NCI-H2196 treated with DMSO at 0.1 percent for 48 hours (cell line): ENCODE data around the gene GCSAML.
"Not testable (repeated sequence)": the region's sequence is repeated elsewhere in the genome, so short reads cannot be mapped to it uniquely, and the experiment has no call there.

Experiments used
- DNase-seq: peaks from one replicate; lab custom pipeline; 2025; ENCODE audit not compliant: unreplicated experiment; lab: John Stamatoyannopoulos, UW

Gene GCSAML

DNA sequence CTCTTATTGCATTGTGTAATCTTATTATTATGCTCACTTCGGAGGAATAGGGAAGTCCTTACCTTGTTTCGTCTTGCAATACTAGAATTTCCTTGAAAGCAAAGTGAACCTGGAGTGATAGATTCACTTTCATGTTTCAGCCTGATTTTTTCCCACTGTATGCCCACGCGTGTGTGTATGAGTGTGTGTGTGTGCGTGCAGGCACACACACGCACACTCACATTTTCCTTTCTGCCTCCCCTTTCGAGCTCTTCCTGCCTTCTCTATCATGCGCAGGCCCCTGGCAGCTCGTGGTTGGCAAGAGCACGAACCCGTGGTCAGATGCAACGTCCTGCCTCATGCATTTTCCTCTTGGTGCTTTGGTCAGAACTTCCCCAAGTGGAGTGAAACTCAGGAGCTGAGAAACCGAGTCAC lies at the start of gene GCSAML:
TSS of gene GCSAML (plus strand) at position 366 of the 414 bp plus-strand sequence. CDS start 58 bp downstream, outside the sequence.
- DNase-seq: no peak

DNA sequence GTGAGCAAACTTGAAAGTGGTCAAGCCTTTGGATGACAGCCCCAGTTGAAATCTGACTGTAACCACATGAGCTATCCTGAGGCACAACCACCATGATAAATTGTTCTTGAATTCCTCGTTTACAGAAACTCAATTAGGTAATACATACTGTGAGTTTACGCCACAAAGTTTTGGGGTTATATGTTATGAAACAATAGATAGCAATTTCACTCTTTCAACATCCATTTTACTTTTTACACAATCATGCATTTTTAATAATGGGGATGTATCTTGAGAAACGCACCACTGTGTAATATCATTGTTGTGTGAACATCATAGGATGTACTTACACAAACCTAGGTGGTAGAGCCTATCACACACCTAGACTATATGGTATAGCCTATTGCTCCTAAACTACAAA lies 48.1 kb upstream of the GCSAML start:
- DNase-seq: no peak

DNA sequence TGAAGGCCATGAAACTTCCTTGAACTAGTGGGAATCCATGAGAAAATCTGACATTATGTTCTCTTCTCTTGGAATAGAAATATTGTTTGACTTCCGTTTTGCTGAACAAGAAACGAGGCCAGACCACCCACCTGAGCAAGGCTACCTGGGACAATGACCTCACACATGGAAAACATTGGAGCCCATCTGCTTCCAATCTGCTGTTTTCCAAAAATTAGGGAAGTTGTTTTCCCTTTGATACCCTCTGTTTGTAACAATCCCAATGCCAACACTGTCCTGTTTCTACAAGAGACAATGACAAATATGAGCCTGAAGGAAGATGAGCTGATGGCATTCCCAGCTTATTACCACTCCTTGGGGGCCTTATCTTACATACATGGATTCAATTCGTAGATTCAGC lies 42.1 kb upstream of the GCSAML start:
- DNase-seq: no peak

DNA sequence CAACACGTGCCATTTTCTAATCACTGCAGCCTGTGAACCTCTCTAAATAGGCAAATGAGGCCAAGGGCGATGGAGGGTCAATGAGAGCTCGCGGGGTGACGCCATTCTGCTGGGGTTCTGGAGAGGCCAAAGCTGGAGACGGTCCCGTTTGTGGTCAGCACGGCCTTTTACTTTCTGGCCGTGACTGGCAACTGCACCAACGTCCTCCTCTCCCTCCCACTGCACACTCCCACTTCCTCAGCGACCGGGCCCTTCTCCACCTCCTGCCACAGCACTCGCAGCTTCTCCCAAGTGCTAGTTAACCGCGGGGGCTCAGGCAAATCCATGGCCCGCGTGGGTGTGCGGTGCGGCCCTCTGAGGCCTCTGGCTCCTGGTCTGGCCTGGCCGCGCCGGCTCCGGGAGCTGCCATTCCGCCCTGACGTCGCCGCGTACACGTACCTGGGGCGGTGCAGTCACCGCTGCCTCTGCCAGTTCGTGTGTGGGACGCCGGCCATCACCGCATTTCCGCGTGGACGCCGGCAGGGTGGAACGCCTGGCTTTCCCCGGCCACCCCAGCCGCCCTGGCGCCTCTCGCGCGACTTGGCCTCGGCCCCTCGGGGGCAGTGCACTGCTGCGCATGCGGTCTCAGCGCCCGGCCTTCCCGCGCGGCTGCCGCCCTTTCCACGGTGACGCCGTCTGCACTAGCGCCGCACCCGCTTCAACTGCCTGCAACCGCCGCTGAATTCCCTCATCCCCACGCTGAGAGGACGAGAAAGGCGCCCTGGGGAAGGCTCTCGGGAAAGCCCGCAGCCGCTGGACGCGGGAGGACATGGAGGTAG lies 30.9 kb upstream of the GCSAML start:
- DNase-seq: no peak

DNA sequence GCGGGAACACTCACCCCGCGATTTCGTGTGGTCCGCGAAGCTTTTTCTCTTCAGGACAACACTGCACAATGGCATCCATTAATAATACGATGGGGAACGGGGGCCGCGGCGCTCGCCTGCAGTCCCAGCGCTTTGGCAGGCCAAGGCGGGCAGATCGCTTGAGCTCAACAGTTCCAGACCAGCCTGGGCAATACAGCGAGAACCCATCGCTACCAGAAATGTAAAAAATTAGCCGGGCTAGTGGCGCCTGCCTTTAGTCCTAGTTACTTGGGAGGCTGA lies 30.4 kb upstream of the GCSAML start:
- DNase-seq: no peak

DNA sequence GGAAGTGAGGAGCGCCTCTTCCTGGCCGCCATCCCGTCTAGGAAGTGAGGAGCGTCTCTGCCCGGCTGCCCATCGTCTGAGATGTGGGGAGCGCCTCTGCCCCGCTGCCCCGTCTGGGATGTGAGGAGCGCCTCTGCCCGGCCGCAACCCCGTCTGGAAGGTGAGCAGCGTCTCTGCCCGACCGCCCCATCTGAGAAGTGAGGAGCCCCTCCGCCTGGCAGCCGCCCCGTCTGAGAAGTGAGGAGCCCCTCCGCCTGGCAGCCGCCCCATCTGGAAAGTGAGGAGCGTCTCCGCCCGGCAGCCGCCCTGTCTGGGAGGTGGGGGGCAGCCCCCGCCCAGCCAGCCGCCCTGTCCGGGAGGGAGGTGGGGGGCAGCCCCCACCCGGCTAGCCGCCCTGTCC lies 27.0 kb upstream of the GCSAML start:
- DNase-seq: not testable (repeated sequence)

DNA sequence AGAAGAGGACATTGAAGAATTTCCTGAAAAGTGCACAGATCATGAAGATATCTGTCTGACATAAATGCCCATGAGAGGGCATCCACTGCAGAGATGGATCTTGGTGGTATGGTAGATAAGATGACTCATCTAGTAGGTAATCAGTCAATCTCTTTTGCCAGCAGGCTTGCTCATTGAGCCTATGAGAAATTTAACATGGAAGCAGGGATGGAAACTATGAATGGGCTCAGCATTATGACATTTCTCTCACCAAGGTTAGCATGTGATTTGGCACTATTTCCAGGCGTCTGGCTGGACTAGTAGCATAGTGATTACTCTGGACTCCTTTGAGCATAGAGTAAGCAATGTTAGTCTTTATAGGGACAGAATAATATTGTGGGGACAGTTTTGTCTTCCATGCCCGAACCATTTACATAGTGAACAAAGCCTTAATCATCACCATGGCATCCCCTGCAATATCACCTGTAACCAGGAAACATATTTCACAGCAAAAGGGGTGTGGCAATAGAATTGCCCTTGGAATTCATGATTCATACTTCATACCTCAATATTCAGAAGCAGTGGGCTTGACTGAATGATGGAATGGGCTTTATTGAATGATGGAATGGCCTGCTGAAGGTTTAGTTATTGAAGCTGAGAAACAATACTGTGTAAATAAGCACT lies 20.0 kb upstream of the GCSAML start:
- no peak for DNase-seq

DNA sequence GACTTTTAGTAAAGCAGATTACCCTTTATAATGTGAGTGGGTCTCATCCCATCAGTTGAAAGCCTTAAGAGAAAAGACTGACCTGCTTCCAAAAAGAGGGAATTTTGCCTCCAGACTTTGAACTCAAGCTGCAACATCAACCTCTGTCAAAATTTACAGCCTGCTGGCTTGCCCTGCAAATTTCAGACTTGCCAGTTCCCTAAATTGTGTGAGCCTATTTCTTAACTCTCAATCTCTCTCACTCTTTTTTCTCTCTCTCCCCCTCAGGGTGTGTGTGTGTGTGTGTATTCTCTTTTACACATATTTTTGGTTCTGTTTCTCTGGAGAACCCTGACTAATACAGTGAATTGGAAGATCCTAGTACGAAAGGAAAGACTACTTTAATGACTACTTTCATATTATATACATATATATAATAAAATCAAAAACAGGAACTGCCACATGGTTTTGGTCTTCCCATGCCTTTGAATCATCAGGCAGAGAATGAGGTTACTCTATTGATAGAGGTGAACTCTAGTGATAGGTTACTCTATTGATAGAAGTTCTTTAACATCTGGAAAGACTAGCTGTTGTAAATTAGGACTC lies 19.1 kb upstream of the GCSAML start:
- DNase-seq: no peak

DNA sequence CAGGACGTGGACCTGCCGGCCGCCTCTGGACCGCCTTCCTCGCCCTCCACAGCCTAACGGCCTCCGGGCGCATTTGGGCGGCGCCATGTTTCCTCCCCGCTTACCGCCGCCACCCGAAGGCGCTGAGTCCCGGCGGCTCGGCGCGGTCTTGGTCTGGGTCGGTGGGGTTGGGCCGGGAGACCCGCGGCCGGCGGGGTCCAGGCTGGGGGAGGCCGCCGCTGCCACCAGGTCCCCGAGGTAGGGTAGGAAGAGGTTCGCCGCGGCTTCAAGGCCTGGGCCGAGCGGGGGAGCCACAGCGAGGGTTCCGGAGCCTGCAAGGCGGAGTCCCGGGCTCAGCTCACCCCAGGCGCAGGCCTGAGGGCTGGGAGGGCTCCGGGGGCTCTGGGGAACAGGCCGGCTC lies 18.1 kb upstream of the GCSAML start:
- DNase-seq: no peak

DNA sequence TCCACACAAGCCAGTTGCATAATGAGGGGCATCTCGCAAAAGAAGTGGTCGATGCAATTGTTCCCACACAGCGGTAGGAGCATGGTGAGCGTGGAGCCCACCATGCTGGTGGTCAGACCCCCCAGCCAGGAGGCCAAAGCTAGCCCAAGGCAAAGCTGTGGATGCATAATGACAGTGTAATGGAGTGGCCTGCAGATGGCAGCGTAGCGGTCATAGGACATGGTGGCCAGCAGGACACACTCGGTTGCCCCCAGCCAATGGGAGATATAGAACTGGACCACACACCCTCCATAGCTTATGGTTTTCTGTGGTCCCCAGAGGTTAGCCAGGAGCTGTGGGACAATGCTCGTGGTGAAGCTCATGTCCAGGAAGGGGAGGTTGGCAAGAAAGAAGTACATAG lies 17.0 kb upstream of the GCSAML start:
- no peak for DNase-seq

DNA sequence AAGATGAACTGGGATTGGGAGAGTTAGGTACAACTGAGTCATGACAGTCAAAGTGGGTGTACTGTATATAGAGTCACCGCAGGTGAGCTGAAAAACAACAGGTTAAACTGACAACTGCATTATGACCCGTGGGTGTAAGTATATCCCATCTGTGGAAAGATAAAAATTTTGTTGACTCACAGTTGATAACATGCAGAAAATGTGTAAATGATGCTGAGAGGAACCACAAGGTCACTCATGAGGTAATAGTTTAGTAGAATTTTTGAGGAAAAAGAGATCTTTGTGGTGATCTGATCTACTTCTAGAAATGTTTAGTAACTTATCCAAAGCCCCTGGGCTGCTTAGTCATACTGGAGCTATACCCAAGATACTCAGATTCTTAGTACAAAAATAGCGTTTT lies 13.5 kb upstream of the GCSAML start:
- no peak for DNase-seq

DNA sequence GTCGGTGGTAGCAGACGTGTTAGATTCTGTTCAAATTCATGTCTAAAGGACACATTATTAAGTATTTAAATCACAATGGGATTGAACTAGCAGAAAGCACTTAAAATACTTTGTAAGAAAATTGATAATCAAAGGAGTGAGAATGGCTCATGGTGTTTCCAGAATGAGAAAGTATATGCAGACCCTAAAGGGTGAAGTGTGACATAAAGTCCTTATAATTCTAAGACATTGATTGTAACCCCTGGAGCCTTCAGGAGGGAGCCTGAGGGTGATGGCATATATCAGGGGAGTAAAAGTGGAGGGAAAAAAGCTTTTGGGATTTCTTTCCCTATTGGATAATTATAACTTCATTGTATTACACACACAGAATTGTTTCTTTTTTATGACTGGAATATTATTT lies 12.6 kb upstream of the GCSAML start, which contains the start of gene OR2C3:
TSS of gene OR2C3 (minus strand) at position 101 of the 400 bp plus-strand sequence. CDS start 3,929 bp downstream, outside the sequence.
- DNase-seq: no peak

DNA sequence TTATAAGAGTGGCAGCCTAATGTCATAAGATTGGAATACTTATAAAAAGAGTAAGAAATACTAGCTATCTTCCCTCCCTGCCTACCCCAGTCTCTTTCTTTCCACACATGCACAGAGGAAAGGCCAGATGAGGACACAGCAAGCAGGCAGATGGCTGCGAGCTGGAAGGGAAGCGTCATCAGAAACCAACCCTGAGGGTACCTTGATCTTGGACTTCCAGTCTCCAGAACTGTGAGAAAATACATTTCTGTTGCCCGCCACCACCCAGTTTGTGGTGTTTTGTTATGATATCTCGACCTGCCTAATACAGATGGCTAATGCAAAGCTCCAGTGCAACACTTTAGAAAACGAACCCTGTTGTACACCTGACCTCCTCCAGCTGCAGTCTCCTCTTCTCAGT lies 10.4 kb upstream of the GCSAML start:
- no peak for DNase-seq

DNA sequence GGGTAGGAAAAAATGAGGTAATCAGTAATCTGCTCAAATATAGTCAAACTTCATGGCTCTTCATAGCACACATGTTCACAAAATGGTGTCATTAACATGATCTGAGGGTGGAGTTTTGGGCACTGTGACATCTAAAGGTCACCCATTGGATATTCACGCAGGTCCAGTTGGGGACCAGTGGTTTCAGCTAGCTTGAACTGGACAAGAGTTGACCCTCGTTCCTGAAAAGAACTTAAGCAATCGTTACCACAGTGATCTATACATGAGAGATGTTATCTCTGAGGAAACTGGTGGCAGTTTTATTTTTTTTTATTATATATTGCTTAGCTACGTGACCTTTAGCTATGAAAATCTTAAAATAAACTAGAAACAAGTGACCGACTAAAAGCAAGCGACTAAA lies 9.7 kb upstream of the GCSAML start:
- no peak for DNase-seq

DNA sequence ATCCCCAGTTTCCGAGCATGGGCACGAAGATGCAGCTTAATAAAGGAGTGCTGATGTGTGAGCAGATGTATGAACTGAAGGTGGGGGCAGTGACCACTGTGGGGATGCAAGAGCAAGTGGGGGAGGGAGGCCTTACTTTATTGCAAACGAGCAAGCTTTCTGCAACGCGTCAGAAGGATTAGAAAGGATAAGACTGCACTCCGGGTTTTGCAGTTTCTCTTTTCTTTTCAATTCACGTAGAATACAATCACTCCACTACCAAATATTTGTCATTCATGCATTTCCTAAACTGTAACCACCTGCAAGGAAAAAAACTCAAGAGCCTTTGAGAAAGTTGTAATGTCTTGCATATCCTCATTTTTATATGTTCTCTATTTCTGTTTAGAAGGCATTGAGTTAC lies 8.4 kb upstream of the GCSAML start:
- DNase-seq: no peak

DNA sequence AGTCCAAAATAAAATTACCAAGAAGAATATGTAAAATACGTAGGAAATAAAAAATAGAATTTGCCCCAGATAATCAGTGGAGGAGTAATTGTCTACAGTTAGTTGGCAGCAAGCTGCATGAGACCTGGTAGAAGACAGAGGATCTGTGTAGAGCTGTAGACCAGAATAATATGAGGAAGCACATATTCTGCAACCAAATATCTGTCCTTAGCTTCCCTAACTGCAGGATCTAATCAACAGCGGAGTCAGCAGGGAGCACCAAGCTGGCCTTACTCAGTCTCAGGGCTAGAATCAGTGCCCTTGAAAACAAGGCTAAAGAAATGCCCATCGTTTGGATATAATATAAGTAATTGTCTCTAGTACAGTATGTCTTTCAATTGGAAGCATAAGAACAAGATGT lies 6.1 kb upstream of the GCSAML start:
- no peak for DNase-seq

DNA sequence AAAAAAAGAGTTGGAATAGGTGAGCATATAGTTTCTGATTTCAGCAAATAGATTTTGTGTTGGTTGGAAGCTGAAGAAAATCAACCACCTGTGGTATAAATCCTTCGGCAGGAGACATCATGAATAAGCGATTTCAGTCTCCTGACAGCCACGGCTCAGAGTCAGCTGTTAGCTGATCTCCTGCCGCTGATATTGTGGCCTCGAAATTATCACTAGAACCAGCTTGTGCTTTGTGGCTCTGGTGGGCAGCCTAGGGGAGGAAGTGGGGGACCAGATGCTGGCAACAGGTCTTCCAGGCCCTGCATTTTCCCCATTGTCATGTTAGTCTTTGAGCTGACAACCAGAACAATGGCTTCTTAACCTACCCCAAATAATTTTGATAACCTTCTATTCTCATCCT lies 842 bp upstream of the GCSAML start:
- no peak for DNase-seq

DNA sequence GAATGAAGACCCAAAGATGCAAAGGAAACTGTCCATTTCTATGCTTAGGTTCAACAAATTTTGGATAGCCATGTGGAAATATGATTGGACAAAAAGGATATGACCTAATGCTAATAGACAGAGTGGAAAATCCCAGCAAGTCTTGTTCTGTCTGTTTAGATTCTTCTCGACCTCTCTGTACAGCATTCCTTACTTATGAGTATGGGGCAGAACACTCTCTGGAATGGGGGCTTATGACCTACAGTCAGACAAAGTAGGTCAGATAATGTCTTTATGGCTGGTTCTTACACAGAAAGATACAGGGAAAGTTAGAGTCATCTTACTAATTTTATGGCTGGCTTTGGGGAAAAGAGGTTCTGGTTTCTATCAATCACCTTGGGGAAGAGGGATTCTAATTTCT lies 2.8 kb downstream of the GCSAML start:
- DNase-seq: no peak

DNA sequence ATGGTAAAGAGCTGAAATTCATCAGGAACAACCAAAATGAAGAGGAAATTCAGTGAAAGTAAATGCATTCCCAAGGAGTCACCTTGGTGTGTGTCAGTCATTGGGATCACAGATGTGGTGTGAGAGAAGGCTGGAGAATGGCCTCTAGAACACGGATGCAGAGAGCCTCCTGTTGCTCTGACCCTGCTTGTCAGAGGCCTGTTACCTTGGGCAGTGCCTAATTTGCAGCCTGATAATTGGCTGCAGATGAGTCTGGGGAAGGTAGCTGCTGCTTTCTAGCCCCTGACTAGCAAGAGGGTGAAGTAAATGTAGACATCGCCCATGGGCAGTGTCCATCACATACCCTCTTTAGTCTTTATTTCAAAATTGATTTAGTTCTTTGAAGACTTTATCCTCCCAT lies 3.3 kb downstream of the GCSAML start:
- no peak for DNase-seq

DNA sequence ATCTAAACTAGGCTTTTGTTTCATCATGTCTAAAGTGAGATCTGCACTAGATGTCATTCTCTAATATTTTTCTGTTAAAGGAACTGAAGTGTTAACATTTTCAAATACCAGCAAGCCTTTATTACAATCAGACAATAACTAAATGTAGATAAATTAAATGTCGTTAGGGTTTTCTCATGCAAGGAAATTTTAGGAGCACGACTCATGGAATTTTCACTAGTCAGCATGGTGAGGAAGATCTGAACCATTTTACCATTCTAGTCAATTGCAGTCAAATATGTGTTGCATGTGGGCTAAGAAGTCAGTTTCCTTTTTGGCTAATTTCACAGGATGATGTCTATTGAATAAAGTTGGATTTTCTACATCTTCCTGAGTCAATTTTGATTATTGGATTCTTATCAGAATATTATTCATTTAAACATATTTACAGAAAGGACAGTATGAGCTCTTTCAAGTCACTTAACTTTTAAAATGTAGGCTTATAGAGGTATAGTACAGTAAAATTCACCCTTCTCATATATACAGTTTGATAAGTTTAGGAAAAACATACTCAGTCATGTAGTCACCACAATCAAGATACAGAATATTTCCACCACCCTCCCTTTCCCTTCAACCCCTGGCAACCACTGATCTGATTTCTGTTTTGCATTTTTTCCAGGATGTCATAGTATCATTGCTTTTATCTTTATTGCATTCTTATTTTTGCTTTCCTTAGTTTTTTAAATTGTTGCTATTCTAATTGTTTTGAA lies 9.2 kb downstream of the GCSAML start:
- DNase-seq: no peak

DNA sequence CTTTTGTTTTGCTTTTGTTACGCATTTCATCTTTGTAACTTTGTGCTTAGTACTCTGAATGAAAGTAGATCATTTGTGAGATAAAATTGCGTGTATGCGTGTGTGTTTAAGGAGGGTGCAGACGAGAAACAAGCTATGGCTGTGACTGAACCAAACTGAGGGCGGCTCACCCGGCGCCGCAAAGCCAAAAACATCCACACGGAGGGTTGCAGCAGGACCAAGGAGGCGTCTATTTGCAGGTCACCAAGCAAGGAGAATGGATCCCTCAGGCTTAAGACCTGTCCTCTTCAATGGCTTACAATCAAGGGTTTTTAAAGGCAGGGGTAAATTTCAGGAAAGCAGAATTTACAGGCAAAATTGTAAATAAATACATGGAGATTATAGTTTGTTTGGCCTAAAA lies 12.8 kb downstream of the GCSAML start:
- no peak for DNase-seq

DNA sequence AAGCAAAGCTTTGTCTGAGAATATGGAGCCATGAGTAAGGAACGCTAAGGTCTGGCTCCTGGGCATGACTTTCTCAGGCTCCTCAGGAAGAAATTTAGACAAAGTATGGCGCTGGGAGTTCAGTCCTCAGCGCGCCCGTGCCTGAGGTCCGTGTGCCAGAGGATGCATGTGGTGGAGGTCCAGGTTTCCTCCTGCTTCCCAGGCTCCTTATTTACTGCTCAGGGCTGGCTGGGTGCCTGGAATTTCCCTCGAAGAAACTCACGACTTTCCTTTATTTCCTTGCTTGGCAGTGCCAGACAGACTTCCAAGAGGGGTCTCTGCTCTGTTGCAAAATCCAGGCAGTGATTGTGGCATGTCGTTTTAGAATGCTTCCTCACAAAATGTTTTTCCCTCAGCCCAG lies 13.3 kb downstream of the GCSAML start:
- no peak for DNase-seq
